ENCODE data around the gene SAFB. TPM values are rescaled to one million over a fixed set of nuclear protein-coding genes. Genes with fewer than 3 reads are reported as not detected.

Gene SAFB
- total RNA-seq, 2 donors from 2014 or later = 56.1 to 82.5 TPM

- intact Hi-C loops (cut with DNase I, micrococcal nuclease) = no loop called here
- DNase-seq (no peak), ATAC-seq (peak; percentile 2)
These were observed 81.2 kb downstream of the SAFB start for GRCh38 chr19:5703819-5704818.

- intact Hi-C loops (cut with DNase I, micrococcal nuclease) = no loop called here
- no peak for ATAC-seq
These were observed 82.7 kb downstream of the SAFB start for GRCh38 chr19:5705552-5705951.

GRCh38 chr19:5706876-5707573 is 84.1 kb downstream of the SAFB start:
- intact Hi-C loops (cut with DNase I, micrococcal nuclease) = no loop called here
- ATAC-seq = no peak
- DNase-seq = no peak

More at GRCh38 chr19:5705552-5705951, 82.7 kb downstream of the SAFB start:
- DNase-seq = no peak

GRCh38 chr19:5707576-5708575 is 85.0 kb downstream of the SAFB start:
- DNase-seq = no peak
- no peak for ATAC-seq
- intact Hi-C loops (cut with DNase I, micrococcal nuclease) = no loop called here

GRCh38 chr19:5711025-5711424 is 88.1 kb downstream of the SAFB start:
- DNase-seq (no peak), ATAC-seq (no peak)
- intact Hi-C loops (cut with DNase I, micrococcal nuclease) = no loop called here

- intact Hi-C loops (cut with DNase I, micrococcal nuclease) = no loop called here
- DNase-seq = no peak
- ATAC-seq = peak; percentile 7
These were observed 88.9 kb downstream of the SAFB start for GRCh38 chr19:5711713-5712161.

GRCh38 chr19:5713228-5713627 is 90.3 kb downstream of the SAFB start:
- DNase-seq = no peak
- no peak for ATAC-seq
- intact Hi-C loops (cut with DNase I, micrococcal nuclease) = no loop called here

GRCh38 chr19:5714816-5715215 is 91.9 kb downstream of the SAFB start:
- DNase-seq (no peak), ATAC-seq (no peak)
- intact Hi-C loops (cut with DNase I, micrococcal nuclease) = no loop called here

GRCh38 chr19:5717215-5717935 is 94.5 kb downstream of the SAFB start:
- DNase-seq = no peak
- intact Hi-C loops (cut with DNase I, micrococcal nuclease) = no loop called here
- ATAC-seq = no peak

Other genes starting within 250 kb of the SAFB start
- gene ZNRF4, start 167.7 kb upstream of the SAFB start, total RNA-seq = not detected
- 1 to 10 TPM; 7.2 to 7.5 TPM for gene TINCR, start 55.1 kb upstream of the SAFB start, total RNA-seq
- 10 to 100 TPM; 67.3 to 92.3 TPM for gene SAFB2, start 307 bp upstream of the SAFB start, total RNA-seq
- 10 to 100 TPM; 66.3 to 83.4 TPM for gene MICOS13, start 57.4 kb downstream of the SAFB start, total RNA-seq
- gene HSD11B1L, start 57.9 kb downstream of the SAFB start, total RNA-seq = 1 to 10 TPM; 3.5 to 3.8 TPM
- 100 to 1,000 TPM; 759 to 781 TPM for gene RPL36, start 67.2 kb downstream of the SAFB start, total RNA-seq
- 10 to 100 TPM; 48.9 to 49.1 TPM for gene LONP1, start 97.1 kb downstream of the SAFB start, total RNA-seq
- not detected for gene CATSPERD, start 97.6 kb downstream of the SAFB start, total RNA-seq
- gene PRR22, start 161.7 kb downstream of the SAFB start, total RNA-seq = 1 to 10 TPM; 2.6 to 4.5 TPM
- 10 to 100 TPM; 24.8 to 39.4 TPM for gene DUS3L, start 168.1 kb downstream of the SAFB start, total RNA-seq
- 1 to 10 TPM; 1.2 to 1.7 TPM for gene NRTN, start 182.0 kb downstream of the SAFB start, total RNA-seq
- 10 to 100 TPM; 61.6 to 74.8 TPM for gene FUT6, start 216.6 kb downstream of the SAFB start, total RNA-seq
- 100 to 1,000 TPM; 224 to 253 TPM for gene FUT3, start 228.4 kb downstream of the SAFB start, total RNA-seq
- not detected for gene FUT5, start 247.5 kb downstream of the SAFB start, total RNA-seq

Measured in left colon (tissue), 2 donors.